COLO668 (cell line): ENCODE measurements around the gene ZNF76.
A peak's percentile ranks its signal among the peaks of the same experiment; 100 is the strongest.
"Not testable (repeated sequence)": the region's sequence is repeated elsewhere in the genome, so short reads cannot be mapped to it uniquely, and the experiment has no call there.

Source experiments
- DNase-seq: peaks from one replicate; lab custom pipeline; 2025; ENCODE audit not compliant: unreplicated experiment; lab: John Stamatoyannopoulos, UW

The ZNF76 gene

DNA sequence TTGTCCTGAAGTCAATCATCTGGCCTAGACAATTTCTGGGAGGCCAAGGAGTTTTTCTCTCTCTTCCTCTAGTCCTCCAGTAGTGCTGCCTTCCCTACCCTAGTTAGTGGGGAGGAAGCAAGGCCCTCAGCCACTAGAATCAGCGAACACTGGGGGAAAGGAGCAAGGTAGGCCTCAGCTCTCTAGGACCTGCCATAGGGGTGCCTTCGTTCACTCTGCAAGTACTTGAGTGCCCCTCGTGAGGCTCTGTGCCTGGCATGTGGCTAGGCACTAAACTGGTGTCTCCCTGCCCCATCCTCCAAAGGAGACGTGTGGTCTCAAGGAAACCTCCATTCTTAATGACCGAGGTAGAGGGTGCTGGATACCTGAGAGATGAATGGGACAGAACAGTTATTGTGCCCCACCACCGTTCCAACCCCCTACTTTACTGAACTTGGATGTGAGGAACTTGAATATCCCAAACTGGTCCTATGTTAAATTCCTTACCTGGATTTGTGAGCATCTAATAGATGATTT, 39.1 kb downstream of the ZNF76 start:
- DNase-seq, result no peak

DNA sequence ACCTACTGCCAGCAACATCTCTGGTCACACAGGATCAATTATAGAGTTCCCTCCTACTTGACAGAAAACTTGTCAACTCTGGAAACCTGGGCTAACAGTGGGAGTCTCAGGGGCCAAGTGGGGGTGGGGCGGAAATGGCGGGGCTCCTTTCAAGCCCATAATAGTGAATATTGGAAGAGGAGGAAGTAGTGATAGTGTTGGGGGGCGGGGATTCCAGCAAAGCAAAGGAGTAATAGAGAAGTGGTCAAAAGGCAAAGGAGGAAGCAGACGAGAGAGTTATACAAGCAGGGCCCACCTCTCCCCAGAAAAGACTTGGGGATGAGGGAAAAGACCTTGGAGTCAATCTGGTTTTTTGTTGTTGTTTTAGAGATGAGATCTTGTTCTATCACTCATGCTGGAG, 40.1 kb downstream of the ZNF76 start:
- DNase-seq, result no peak

DNA sequence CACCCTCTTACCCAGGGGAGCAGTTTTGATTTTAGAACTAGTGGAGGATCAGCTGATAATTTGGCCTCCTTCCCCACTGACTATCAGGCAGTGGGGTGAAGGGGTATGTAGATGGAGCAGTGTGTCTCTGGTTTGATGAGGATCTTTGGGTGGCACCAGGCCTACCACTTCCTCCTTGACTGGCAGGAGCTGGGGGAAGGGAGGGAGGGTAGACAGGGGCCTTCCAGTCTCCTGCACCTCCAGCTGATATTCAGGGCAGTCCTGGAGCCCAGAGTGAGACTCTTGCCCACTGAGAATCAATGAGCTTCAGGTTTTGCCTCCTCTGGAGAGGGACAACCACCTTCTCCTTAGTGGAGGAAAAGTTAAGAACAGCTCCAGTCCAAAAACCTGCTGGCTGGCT, 41.3 kb downstream of the ZNF76 start:
- no peak for DNase-seq

DNA sequence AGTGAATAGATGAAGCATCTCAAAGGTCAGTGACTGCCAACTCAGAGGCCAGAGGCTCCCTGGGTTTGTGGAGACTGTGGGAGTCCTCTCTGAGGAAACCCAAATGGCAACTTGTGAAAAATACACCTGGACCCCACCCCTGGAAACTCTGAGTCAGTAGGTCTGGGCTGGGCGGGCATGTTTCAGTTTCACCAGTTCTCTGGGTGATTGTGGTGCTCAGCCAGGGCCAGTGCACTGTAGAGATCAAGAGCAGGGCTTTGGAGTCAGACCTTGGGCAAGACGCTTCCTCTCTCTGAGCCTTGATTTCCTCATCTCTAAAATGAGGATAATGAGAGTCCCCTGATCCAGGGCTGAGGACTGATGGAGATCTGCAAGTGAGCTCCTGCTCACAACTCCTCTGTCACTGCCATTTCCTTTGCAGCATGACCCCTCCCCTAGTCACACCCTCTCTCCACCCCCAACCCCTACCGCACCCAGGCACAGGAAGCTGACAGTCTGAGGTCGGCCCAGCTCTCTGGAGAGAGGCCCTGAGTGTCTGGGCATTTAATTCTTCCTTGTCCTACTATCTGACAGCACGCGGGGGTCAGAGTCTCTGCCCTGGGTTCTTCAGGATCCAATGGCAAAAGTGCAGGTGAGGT, 43.2 kb downstream of the ZNF76 start:
- no peak for DNase-seq

DNA sequence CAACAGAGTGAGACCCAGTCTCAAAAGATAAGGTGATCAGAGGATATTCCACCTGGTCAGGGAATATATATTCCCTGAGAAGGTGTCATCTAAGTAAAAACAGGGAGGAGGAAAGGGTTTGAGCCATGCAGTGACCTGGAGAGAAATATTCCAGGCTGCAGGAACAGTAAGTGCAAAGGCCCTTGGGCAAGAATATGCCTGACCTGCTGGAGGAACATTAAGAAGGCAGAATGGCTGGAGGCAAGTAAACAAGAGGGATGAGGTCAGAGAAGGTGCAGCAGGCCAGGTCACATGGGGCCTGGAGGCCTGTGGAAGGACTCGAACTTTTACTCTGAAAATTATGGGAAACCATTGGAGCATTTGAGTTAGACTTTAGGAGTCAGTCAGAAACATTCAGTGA, 44.8 kb downstream of the ZNF76 start:
- DNase-seq, result no peak

DNA sequence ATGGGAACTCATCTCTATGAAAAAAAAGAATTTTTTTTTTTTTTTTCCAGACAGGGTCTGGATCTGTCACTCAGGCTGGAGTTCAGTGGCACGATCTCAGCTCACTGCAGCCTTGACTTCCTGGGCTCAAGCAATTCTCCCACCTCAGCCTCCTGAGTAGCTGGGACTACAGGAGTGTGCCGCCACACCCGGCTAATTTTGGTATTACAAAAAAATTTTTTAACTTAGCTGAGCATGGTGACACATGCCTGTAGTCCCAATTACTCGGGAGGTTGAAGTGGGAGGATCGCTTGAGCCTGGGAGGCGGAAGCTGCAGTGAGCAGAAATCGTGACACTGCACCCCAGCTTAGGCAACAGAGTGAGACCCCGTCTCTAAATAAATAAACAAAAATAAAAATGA, 45.6 kb downstream of the ZNF76 start:
- no peak for DNase-seq

DNA sequence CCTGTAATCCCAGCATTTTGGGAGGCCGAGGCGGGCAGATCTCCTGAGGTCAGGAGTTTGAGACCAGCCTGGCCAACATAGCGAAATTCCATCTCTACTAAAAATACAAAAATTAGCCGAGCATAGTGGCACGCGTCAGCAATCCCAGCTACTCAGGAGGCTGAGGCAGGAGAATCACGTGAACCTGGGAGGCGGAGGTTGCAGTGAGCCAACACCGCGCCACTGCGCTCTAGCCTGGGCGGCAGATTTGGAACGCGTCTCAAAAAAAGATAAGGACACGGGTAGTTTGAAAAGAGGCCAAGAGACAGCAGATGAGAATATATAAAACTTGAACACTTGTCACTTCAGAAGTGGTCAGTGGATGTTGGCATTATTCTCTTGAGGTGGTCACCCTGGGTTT, 47.6 kb downstream of the ZNF76 start:
- not testable (repeated sequence) for DNase-seq

DNA sequence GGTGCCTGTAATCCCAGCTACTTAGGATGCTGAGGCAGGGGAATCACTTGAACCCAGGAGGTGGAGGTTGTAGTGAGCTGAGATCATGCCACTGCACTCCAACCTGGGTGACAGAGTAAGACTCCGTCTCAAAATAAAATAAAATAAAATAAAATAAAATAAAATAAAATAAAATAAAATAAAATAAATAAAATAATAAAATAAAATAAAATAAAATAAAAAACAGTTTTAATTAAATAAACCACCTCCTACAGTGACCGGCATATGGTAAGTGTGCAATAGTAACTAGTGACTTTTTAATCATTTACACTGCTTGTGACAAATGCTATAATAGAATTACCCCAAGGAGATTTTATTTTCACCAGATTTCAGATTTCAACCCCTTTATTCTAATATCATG, 49.0 kb downstream of the ZNF76 start:
- DNase-seq, result not testable (repeated sequence)

DNA sequence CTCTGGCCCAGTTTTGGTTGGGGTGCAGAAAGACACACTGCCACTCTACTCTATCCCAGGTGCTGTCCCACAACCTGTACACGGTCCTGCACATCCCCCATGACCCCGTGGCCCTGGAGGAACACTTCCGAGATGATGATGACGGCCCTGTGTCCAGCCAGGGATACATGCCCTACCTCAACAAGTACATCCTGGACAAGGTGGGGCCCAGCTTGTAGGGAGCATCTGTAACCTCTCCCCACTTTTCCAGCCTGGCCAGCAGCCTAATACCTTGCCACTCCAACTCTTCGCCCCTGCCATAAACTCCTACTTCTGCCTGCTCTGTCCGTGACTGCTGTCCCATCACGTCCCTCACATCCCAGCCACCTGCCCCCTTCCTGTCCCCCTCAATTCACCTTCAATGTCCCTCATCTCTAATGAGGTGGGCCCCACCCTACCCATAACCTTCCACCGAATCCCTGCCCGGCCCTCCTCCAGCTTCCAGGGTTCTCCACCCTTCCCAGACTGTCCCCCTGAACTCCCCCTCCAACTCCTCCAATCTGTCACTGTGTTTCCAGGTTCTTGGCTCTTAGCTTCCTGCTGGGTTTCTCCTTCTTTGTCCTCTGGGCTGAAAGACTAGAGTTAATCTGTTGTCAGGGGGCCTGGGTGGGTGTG, 50.2 kb downstream of the ZNF76 start:
- DNase-seq, result no peak

DNA sequence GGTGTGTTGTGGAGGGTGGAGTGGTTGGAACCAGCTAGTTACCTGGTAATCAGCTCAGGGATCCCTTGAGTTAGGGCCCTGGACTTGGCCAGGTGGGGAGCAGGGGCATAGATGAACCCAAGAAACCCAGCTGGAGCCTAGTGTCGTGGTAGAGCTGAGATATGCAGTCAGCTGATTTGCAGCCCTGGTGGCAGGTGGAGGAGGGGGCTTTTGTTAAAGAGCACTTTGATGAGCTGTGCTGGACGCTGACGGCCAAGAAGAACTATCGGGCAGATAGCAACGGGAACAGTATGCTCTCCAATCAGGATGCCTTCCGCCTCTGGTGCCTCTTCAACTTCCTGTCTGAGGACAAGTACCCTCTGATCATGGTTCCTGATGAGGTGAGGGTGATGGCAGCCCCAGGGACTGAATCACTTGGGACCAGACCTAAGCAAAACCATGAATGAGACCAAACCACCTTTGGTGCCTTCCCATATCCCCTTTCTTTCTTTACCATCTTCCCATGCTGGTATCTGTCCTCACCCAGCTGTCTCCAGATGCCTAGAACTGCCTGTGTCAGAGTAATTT, 50.8 kb downstream of the ZNF76 start:
- no peak for DNase-seq

DNA sequence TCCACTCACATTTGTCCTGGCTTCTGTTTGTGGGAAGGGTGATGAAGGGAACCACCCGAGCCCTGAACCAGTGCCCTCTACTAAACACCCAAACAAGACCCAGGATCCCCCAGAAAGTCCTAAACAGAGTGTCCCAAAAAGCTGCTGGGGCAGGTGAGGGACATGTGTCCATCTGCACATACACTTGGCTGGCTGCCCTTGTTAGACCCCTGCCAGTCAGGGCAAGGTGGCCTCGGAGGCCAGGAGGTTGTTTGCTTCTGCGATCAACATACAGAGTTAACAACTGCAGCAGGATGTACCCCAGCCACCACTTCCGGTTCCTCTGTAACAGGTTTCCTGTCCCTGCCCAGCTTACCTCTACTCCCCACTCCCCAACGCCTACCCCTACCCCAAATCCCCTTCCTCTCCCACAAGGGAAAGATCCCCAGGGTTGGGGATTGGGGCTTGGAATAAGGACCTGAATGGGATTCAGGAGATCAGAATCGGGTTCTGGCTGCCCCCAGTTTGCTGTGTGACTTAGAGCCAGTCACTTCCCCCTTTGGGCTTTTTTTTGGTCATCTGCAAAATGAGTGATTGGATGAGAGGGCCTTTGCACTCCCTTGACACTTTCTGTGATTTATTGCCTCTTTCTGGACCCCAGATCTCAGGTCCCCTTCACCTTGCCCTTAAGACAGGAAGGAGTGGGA, 52.0 kb downstream of the ZNF76 start:
- DNase-seq, result no peak

DNA sequence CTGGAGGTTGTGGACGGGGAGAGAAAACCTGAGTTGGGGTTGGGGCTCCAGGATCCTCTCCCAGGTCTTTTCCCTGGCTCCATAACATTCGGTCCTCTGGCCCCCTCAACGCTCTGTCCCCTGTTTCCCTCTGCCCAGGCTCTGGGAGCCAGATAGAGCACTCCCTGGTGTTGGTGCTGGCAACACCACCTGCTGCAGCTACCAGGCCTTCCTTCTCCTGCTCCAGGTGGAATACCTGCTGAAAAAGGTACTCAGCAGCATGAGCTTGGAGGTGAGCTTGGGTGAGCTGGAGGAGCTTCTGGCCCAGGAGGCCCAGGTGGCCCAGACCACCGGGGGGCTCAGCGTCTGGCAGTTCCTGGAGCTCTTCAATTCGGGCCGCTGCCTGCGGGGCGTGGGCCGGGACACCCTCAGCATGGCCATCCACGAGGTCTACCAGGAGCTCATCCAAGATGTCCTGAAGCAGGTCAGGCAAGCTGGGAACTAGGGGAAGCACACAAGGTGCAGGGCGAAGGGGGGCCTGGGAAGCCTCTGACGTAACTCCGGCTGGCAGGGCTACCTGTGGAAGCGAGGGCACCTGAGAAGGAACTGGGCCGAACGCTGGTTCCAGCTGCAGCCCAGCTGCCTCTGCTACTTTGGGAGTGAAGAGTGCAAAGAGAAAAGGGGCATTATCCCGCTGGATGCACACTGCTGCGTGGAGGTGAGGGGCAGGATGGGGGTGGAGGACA, 52.7 kb downstream of the ZNF76 start:
- DNase-seq, result no peak

DNA sequence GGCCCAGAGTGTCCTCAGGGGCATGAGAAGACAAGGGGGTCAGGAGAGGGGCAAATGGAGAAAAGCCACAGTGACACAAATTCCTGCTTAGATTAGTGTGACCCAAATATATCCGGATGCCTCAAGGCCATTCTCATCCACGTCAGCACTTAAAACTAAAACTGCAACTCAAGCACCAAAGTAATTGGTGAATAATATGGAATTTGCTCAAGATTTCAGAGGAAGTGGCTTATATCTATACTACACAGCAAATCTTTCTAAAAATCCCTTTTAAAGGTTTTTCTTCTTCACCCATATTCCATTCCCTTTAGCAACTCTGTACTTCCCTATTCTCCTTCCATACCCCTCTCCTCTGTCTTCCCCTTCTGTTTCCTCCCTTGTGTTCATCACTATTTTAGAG, 53.3 kb downstream of the ZNF76 start:
- DNase-seq, result no peak

DNA sequence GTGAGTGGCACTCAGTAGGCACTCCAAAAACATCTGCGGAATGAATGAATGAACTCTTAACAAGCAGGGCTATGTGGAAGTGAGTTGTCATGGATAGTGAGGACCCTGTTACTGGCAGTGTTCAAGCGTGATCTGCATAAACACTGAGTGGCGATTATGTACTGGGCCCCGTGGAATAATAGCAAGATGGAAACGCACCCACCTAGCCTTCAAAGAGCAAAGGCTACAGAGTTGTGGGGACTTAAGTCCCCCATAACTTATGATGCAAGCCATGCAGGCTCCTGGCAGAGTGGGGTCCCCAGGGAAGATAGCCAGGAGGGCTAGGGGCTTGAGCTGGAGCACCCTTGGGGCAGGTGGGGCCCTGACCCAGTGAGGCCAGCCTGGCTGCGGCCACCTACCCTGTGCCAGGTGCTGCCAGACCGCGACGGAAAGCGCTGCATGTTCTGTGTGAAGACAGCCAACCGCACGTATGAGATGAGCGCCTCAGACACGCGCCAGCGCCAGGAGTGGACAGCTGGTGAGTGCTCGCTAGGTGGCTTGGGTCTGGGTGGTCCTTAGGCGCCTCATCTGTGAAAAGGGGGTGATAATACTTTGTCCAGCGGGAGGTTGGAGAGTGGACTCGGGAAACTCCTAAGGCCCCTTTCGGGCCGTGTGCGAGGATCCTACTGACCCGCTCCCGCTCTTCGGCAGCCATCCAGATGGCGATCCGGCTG, 58.1 kb downstream of the ZNF76 start:
- peak; percentile 50 for DNase-seq

DNA sequence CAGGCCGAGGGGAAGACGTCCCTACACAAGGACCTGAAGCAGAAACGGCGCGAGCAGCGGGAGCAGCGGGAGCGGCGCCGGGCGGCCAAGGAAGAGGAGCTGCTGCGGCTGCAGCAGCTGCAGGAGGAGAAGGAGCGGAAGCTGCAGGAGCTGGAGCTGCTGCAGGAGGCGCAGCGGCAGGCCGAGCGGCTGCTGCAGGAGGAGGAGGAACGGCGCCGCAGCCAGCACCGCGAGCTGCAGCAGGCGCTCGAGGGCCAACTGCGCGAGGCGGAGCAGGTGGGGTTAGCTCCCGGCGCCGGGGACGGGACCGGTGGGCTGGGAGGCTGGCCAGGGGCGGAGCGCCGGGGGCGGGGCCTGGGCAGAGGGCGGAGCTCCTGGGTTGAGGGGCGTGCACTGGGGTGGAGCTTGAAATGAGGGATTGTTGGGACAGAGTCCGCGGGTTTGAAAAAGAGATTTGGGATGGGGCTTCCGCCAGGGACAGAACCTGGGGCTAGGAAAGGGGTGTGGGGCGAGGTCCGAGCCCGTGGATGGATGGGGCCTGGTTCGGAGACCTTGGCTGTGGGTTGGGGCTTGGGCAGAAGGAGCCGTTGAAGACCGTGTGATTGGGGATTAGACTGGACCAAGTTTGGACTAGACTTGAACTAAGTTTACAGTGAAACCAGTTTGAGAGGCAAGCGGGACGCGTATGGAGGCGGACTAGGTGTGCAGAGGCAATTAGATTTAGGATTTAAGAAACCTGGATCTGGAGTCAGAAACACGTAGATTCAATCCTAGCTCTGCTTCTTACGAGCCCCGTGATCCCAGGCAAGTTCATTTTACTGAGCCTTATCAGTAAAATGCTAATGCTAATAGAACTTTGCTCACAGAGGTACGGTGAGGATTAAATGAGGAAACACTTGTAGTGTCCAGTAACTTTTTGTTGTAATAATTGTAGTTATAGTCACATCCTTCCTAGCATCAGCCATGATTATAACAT, 58.9 kb downstream of the ZNF76 start:
- DNase-seq, result peak; percentile 83

DNA sequence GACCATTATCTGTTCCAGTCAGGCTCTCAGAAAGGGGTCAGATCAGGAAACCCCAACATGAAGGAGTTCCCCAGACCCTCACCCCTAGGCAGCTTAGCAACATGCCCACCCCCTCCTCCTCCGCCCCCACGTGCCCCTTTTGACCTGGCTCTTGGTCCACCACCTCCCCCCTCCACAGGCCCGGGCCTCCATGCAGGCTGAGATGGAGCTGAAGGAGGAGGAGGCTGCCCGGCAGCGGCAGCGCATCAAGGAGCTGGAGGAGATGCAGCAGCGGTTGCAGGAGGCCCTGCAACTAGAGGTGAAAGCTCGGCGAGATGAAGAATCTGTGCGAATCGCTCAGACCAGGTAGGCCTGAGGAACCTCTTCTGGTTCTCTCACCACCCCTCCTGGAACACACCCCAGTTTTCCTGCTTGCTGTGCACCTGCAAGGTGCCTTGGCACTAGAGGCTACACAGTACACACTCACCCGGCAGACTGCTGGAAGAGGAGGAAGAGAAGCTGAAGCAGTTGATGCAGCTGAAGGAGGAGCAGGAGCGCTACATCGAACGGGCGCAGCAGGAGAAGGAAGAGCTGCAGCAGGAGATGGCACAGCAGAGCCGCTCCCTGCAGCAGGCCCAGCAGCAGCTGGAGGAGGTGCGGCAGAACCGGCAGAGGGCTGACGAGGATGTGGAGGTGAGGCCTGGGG, 60.0 kb downstream of the ZNF76 start:
- DNase-seq, result no peak

DNA sequence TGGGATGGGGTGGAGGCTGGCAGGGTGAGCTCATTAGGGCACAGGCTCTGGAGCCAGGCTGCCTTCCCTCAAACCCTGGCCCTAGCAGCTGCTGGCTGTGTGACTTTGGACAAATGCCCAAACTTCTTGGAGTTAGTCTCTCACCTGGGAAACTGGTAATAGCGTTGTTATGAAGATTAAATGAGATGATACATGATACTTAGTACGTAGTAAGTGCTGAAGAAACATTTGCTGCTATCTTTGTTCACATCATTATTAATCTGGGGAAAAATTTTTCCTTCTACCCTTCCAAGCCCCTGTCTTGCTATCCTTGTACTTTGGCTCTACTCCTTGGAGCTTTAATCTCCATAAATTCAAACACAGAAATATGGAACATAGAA, 60.5 kb downstream of the ZNF76 start:
- no peak for DNase-seq

DNA sequence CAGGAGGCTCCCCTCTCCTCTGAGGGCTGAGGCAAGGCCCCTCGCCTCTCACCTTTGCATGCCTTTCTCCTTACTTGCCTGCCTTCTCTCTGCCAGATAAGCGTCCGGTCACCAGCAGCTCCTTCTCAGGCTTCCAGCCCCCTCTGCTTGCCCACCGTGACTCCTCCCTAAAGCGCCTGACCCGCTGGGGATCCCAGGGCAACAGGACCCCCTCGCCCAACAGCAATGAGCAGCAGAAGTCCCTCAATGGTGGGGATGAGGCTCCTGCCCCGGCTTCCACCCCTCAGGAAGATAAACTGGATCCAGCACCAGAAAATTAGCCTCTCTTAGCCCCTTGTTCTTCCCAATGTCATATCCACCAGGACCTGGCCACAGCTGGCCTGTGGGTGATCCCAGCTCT, 61.6 kb downstream of the ZNF76 start:
- no peak for DNase-seq
